Activated CD8-positive, alpha-beta T cell treated with anti-CD3 and anti-CD28 coated beads for 36 hours (primary cell): ENCODE results near the gene B4GAT1. TPM values are rescaled to one million over a fixed set of nuclear protein-coding genes. Genes with fewer than 3 reads are reported as not detected.

ENCODE experiments used
- ATAC-seq: fragments of 200-7000 bp; cut with Tn5 transposase; one replicate; pipeline ENCODE4 v1.10.0; 2021; ENCODE audit warnings: mild to moderate bottlenecking, moderate library complexity
- CTCF ChIA-PET: fragments of 350-600 bp; sonication (Branson Sonifier 250); formaldehyde crosslinking; loops from one replicate; lab custom pipeline; 2021; ENCODE audit warnings: antibody characterized with exemption; lab: Charles Lee
- POLR2A ChIA-PET: fragments of 350-600 bp; sonication (Branson Sonifier 250); formaldehyde crosslinking; loops from one replicate; lab custom pipeline; 2021; ENCODE audit warnings: antibody characterized with exemption; lab: Charles Lee
- DNase-seq: peaks from one replicate; pipeline ENCODE4 v3.0.0-alpha.2; 2020
- H3K27ac Mint-ChIP-seq: one replicate; pipeline ENCODE4 v1.8.0; 2021; ENCODE audit warnings: mild to moderate bottlenecking, mixed read lengths
- H3K27me3 Mint-ChIP-seq: one replicate; pipeline ENCODE4 v1.8.0; 2021; ENCODE audit warnings: mixed read lengths
- H3K36me3 Mint-ChIP-seq: one replicate; pipeline ENCODE4 v1.8.0; 2021; ENCODE audit warnings: low read depth, mixed read lengths
- H3K4me1 Mint-ChIP-seq: one replicate; pipeline ENCODE4 v1.8.0; 2021; ENCODE audit warnings: low read depth, mixed read lengths
- H3K4me3 Mint-ChIP-seq: one replicate; pipeline ENCODE4 v1.8.0; 2021; ENCODE audit warnings: mild to moderate bottlenecking, moderate library complexity, mixed read lengths
- H3K9me3 Mint-ChIP-seq: one replicate; pipeline ENCODE4 v1.8.0; 2021; ENCODE audit warnings: mixed read lengths
- intact Hi-C: fragments of 100-400 bp; cut with micrococcal nuclease; formaldehyde crosslinking; loops from one replicate; pipeline ENCODE4 v1.10.0; 2022
- total RNA-seq, 2 experiments: library from RNA; stranded (reverse); gene quantifications; one replicate each; pipeline ENCODE4 v1.2.3, GENCODE V29; 2021
- TF ChIP-seq, protein P1 (sequence below): fragments of 200-600 bp; IDR thresholded peaks from one replicate; pipeline ENCODE4 v1.8.0; 2022; ENCODE audit warnings: antibody characterized with exemption, mild to moderate bottlenecking

Gene B4GAT1
- total RNA-seq, 2 experiments from 2014 or later, result 9.4 to 9.5 TPM

DNA sequence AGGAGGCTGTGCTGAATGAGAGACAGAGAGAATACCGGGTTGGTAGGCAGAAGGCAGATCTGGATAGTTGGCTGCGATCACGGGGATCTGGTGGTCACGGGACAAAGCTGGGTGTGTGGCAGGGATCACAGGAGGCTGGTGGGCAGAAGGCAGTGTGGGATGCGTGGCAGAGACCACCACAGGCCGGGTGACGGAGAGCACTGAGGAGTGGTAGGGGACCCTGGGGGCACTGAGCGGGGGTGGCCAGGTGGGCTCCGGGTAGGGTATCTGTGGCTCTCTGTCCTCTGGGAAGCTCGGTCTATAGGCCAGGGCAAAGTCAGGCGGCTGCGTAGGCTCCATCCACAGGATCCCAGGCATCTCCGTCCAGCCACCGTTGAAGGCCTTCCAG lies 31.9 kb downstream of the B4GAT1 start:
- DNase-seq, result peak; percentile 35
- Mint-ChIP-seq H3K4me1 (peaks cover 52% of the 10 kb centered on the region), H3K27me3 (no peaks in the 10 kb centered on the region), H3K4me3 (peak overlapping the region; percentile 80), H3K27ac (peak overlapping the region; percentile 97), H3K36me3 (peaks cover 12% of the 10 kb centered on the region), H3K9me3 (peaks cover 6% of the 10 kb centered on the region)
- ATAC-seq, result no peak
- TF ChIP-seq, protein P1, sequence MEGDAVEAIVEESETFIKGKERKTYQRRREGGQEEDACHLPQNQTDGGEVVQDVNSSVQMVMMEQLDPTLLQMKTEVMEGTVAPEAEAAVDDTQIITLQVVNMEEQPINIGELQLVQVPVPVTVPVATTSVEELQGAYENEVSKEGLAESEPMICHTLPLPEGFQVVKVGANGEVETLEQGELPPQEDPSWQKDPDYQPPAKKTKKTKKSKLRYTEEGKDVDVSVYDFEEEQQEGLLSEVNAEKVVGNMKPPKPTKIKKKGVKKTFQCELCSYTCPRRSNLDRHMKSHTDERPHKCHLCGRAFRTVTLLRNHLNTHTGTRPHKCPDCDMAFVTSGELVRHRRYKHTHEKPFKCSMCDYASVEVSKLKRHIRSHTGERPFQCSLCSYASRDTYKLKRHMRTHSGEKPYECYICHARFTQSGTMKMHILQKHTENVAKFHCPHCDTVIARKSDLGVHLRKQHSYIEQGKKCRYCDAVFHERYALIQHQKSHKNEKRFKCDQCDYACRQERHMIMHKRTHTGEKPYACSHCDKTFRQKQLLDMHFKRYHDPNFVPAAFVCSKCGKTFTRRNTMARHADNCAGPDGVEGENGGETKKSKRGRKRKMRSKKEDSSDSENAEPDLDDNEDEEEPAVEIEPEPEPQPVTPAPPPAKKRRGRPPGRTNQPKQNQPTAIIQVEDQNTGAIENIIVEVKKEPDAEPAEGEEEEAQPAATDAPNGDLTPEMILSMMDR, result no peak
- intact Hi-C loops, result no loop called here
- ChIA-PET CTCF (interaction anchor here (1.1 to 10.2 kb wide), 4 partner anchors 17 to 456 kb away, joined by 3 to 149 read pairs (median 88); partner anchors contain the start of genes B4GAT1, BRMS1 and RIN1), POLR2A (interaction anchor here (0.7 to 6.9 kb wide), 4 partner anchors 19 to 33 kb away, joined by 3 to 38 read pairs (median 4); partner anchors contain the start of genes RIN1 and YIF1A)

DNA sequence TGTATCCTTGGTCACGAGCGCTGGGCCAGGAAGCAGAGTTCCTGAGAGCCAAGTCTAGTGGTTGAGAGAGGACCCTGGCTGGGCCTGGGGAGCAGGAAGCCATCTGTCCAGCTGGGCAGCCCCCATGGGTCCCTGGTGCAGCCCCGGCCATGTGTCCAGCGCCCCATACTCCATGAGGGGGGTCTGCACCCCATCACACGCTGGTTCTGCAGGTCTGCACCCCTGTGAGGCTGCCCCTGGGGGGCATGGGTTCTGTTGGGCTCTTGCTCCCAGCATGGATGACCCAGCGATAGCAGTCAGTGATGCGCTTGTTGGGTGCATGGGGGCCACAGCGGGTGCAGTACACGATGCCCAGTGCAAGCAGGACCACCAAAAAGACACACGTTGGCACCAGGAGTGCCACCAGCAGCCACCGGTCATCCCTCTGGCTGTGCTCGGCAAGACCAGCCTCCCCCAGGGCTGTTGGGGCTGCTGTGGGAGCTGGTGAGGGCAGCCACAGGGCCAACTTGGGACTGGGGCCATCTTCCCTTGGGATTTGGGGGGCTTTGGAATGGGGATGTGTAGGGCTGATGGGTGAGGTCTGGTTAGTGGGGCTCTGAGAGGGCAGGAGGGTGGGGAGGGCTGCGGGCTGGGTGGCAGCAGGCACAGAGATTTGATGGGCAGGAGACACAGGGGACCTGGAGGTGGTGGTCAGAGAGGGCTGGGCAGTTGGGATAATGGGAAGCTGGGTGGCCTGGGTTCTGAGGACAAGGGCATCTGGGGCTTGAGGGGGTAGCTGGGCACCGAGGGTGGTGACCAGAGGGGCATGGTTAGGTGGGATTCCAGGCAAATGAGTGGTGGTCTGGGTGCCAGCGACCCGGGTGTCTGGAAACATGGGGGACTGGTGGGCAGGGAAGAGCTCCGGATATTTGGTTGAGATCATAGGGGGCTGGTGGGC lies 32.6 kb downstream of the B4GAT1 start:
- CTCF ChIA-PET, result interaction anchor here (1.0 to 10.2 kb wide), 6 partner anchors 18 to 455 kb away, joined by 3 to 149 read pairs (median 36); partner anchors contain the start of genes B4GAT1, BRMS1, MRPL11 and RIN1
- Mint-ChIP-seq H3K4me3 (peak overlapping the region; percentile 80), H3K27ac (peak overlapping the region; percentile 97), H3K9me3 (peaks cover under 1% of the 10 kb centered on the region), H3K27me3 (no peaks in the 10 kb centered on the region), H3K4me1 (peaks cover 50% of the 10 kb centered on the region), H3K36me3 (peaks cover 7% of the 10 kb centered on the region)
- POLR2A ChIA-PET, result interaction anchor here (0.7 to 6.9 kb wide), 6 partner anchors 18 to 57 kb away, joined by 3 to 38 read pairs (median 4); partner anchors contain the start of genes RIN1 and SLC29A2
- TF ChIP-seq, protein P1, result no peak
- ATAC-seq, result no peak
- intact Hi-C loops, result loop anchor here (5.0 kb wide), 2 partner anchors 32 to 72 kb away; partner anchors contain the start of genes B4GAT1 and BRMS1
- no peak for DNase-seq

DNA sequence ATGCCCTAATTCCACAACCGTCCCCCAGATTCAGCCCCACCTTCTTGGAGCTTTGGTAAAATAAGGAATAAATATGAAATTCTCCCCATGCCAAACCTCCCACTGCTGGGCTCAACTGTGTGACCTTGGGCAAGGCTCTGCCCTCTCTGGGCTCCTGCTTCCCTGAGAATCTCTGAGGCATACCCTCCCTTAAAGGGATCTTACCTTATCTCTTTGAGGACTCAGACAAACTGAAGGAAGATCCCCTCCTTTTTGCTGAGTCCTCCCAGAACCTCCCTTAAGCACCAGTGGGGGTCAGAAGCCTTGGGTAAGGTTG lies 33.3 kb downstream of the B4GAT1 start:
- peaks cover 45% of the 10 kb centered on the region for H3K4me1 Mint-ChIP-seq
- H3K36me3 Mint-ChIP-seq, result peaks cover 7% of the 10 kb centered on the region
- intact Hi-C loops, result loop anchor here (5.0 kb wide), 2 partner anchors 33 to 73 kb away; partner anchors contain the start of genes B4GAT1 and BRMS1
- CTCF ChIA-PET, result interaction anchor here (1.0 to 10.2 kb wide), 6 partner anchors 8 to 125 kb away, joined by 3 to 149 read pairs (median 42); partner anchors contain the start of genes B4GAT1, BRMS1, MRPL11 and RIN1
- ATAC-seq (no peak), DNase-seq (no peak)
- TF ChIP-seq, protein P1, result no peak
- H3K9me3 Mint-ChIP-seq, result no peaks in the 10 kb centered on the region
- POLR2A ChIA-PET, result interaction anchor here (1.3 to 6.9 kb wide), 10 partner anchors 10 to 107 kb away, joined by 3 to 38 read pairs (median 8); partner anchors contain the start of genes BRMS1, RAB1B, RIN1 and SLC29A2
- peak overlapping the region; percentile 80 for H3K4me3 Mint-ChIP-seq
- H3K27ac Mint-ChIP-seq, result peak overlapping the region; percentile 97
- no peaks in the 10 kb centered on the region for H3K27me3 Mint-ChIP-seq

DNA sequence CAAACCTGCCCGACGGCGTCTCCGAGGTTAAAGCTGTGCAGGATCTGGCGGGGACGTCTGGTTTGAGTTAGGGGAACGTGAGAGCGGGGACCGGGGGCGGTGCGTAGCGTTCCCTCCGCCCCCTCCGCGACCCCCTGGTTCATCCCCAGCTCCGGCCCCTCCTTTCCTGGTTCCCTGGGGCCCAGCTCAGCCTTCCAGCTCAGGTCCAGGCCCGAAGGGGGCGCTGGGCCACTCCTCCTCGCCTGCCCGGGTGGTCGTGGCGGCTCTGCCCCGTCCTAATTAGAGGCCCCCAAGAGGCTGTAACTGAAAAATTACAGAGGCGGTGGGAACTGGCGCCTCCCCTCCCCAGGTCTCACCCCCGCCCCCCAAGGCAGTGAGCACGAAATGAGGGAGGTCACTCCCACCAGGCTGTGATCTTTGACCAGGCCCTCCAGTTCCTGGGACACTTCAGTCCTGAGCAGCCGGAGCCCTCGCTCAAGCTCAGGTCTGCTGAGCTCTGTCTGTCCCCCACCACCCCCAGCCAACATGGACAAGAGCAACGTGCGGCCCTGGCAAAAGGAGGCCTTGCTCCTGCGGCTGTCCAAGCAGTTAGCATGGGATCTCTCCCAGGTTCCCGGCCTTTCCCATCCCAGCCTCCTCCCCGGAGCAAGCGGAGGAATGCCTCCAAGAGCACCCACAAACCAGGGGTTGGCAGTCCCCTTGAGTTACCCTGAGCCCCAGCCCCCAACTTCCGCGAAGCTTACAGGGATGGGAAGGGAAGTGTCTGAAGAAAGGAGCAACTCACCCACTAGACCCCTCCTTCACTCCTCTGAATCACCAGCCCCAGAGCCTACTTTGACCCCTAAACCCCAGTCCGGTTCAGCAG lies 33.9 kb downstream of the B4GAT1 start:
- POLR2A ChIA-PET, result interaction anchor here (1.0 to 6.9 kb wide), 18 partner anchors 9 to 258 kb away, joined by 3 to 38 read pairs (median 6); partner anchors contain the start of genes B4GAT1, BRMS1, RAB1B and RIN1
- intact Hi-C loops, result loop anchor here (5.0 kb wide), 2 partner anchors 34 to 74 kb away; partner anchors contain the start of genes B4GAT1 and BRMS1
- H3K27ac Mint-ChIP-seq, result peak overlapping the region; percentile 97
- TF ChIP-seq, protein P1, result no peak
- peaks cover 39% of the 10 kb centered on the region for H3K4me1 Mint-ChIP-seq
- peak overlapping the region; percentile 80 for H3K4me3 Mint-ChIP-seq
- H3K36me3 Mint-ChIP-seq, result peaks cover 7% of the 10 kb centered on the region
- CTCF ChIA-PET, result interaction anchor here (1.0 to 10.2 kb wide), 11 partner anchors 9 to 125 kb away, joined by 3 to 149 read pairs (median 37); partner anchors contain the start of genes B4GAT1, BRMS1, MRPL11 and RIN1
- DNase-seq, result peak; percentile 51
- ATAC-seq, result no peak
- no peaks in the 10 kb centered on the region for H3K9me3 Mint-ChIP-seq
- no peaks in the 10 kb centered on the region for H3K27me3 Mint-ChIP-seq
